Measurements from ENCODE around the gene YWHAB.
"Not testable (repeated sequence)": the region's sequence is repeated elsewhere in the genome, so short reads cannot be mapped to it uniquely, and the experiment has no call there.

Gene YWHAB

DNA sequence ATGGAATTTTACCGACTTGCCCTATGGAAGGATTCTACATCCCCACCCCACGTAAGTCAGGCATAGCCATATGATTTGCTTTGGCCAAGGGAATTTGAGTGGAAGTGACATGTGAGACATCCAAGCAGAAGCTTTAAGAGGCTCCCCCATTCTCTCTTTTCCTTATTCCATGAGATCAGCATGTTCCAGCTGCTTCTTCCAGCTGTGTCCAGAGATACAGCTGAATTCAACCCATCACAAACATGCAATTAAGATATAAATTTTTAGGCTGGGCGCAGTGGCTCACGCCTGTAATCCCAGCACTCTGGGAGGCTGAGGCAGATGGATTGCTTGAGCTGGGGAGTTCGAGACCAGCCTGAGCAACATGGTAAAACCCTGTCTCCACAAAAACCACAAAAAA, 16.0 kb upstream of the YWHAB start:
- DNase-seq: no peak

DNA sequence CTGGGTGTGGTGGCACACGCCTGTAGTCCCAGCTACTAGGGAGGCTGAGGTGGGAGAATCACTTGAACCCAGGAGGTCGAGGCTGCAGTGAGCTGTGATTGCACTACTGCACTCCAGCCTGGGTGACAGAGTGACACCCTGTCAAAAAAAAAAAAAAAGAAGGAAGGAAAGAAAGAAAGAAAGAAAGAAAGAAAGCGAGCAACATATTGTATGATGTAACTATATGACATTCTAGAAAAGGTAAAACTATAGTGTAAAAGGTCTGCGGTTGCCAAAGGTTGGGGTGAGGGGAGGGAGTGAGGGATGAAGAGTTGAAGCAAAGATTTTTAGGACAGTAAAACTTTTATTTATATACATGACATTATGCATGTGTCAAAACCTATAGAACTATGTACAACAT, 3.1 kb upstream of the YWHAB start:
- DNase-seq: not testable (repeated sequence)

DNA sequence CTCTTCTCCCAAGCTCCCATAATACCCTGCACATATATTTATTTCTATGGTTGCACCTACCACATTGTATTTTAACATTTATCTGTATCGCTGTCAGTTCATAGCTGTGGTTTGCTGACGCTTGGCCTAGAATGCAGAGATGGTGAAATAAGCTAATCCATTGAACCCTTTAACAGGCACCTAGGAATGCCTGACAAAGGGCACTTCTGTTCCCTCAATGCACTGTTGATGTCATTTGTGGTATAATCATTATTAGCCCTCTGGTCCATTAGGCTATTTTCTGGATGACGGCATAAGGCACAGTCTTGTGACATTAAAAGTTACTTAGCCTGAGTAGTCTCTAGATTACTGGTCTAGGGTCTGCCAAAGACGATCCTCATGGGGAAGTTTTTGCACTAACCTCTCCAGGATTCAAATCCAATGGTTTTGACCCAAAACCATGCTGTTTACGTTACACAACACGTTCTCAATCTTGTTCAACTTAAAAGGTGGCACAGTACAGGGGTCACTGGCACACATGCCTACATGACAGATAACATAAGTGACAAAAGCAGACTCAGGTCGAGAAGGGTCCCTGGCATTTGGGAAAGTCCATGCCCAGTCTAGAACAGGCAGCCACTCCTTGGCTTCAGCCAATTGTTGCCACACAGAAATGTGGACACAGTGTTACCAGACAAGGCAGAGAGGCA, 2.1 kb upstream of the YWHAB start:
- no peak for DNase-seq

DNA sequence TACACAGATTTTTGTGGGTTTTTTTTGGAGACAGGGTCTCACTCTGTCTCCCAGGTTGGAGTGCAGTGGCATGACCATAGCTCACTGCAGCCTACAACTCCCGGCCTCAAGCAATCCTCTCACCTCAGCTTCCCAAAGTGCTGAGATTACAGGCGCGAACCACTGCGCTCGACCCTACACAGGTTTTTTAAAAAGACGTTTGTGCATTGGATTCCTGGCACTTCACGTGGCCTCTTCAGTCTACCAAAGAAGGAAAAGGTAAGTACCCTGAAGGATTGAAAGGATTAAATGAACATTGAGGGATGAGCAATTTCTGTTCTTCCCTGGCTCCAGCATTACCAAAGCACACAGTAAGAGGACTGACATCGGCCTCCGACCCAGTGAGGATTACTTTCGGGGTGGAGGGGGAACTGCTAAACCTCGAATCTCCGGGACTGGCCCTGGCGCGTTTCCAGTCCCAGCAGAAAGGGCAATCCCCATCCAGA, 556 bp upstream of the YWHAB start:
- no peak for DNase-seq

DNA sequence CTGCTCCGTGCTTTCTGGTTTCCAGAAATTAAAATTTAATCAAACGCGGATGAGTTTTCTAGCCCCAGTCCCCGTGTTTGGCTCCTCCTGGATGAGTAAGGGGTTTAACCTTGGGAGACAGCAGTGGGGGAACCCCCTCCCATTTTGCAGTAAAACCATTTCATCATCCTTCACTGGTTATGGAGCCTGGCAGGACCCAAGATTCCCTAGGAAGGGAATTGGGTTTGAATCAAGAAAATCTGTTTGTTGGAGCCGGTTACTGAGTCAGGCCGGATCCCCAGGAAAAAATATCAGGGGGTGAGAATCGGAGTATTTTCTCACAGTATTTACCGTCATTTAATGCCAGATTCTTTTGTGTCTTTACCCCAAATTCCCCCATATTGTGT, 754 bp downstream of the YWHAB start:
- DNase-seq: no peak

- no peak for DNase-seq
Measured at GRCh38 chr20:44886828-44887227, 1.3 kb downstream of the YWHAB start.

- no peak for DNase-seq
Measured at GRCh38 chr20:44887466-44887865, 2.0 kb downstream of the YWHAB start.

DNA sequence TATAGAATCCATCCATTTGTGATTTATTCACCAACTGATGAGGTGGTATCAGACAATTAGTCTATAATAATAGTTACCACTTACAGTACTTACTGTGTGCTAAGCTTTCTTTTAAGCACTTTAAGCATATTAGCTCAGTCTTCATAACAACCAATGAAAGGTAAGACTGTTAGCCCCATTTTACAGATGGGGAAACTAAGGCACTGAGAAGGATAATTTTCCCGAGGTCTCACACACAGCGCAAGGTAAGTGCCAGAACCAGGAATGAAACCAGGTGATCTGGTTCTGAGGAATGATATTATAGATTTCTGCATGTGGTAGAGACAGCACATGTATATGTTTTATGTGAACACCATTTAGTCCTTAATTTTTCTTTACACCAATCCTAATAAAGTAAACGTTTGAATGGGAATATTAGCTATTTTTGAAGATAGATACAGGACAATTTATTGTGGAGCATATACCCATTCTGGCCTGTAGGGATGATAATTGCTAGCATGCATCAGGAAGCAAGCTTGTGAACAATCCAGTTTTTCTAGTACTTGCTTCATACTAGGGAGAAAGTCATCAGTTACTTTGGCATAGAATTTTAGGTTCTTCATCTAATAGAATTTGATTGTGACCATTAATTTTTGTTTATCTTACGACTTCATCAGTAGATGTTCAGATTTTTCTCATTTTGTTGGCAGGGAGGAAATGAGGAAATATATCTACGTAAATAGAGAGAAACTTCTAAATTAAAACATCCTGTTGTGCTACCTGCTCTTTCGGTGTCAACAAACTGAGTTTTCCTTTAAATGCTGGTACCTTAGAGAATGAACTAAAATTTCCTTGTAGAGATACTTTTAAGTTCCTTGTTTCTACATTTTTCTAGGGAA, 3.0 kb downstream of the YWHAB start:
- DNase-seq: no peak

- DNase-seq: no peak
Measured at GRCh38 chr20:44891826-44892225, 6.3 kb downstream of the YWHAB start.

DNA sequence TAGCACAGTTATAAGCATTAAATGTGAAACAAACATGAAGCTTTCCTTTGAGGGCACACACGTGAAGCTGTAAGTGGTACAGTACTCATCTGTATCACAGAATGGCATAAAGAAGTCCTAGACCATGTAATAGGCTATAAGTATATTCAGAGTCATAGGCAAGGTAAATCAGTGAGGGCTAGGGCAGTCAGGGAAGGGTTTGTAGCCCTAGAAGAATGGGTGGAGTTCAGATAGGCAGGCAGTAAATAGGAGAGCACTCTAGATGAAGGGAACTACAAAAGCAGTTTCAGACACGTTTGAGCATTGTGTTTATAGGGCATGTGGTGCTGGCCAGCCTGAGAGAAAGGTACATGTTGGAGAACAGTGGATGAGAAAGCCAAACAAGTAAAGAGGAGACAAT, 9.5 kb downstream of the YWHAB start:
- no peak for DNase-seq

GRCh38 chr20:44896583-44896982, 11.1 kb downstream of the YWHAB start:
- peak in 1 of 2 donors; percentile 9 for DNase-seq

- no peak for DNase-seq
Measured at GRCh38 chr20:44897133-44897532, 11.6 kb downstream of the YWHAB start.

GRCh38 chr20:44900231-44900854, 14.8 kb downstream of the YWHAB start:
- DNase-seq: no peak

- DNase-seq: no peak
Measured at GRCh38 chr20:44901974-44902373, 16.5 kb downstream of the YWHAB start.

GRCh38 chr20:44904377-44904776, 18.9 kb downstream of the YWHAB start:
- DNase-seq: no peak

- DNase-seq: no peak
Measured at GRCh38 chr20:44908987-44909871, 23.7 kb downstream of the YWHAB start.

GRCh38 chr20:44909872-44910689, 24.6 kb downstream of the YWHAB start, which contains the start of gene PABPC1L:
Gene PABPC1L, plus strand, starts transcription at chr20:44910060. Its CDS starts 84 bp downstream, at chr20:44910144.
- DNase-seq: peak in 1 of 2 donors; percentile 20

- no peak for DNase-seq
Measured at GRCh38 chr20:44910690-44911262, 25.3 kb downstream of the YWHAB start.

DNA sequence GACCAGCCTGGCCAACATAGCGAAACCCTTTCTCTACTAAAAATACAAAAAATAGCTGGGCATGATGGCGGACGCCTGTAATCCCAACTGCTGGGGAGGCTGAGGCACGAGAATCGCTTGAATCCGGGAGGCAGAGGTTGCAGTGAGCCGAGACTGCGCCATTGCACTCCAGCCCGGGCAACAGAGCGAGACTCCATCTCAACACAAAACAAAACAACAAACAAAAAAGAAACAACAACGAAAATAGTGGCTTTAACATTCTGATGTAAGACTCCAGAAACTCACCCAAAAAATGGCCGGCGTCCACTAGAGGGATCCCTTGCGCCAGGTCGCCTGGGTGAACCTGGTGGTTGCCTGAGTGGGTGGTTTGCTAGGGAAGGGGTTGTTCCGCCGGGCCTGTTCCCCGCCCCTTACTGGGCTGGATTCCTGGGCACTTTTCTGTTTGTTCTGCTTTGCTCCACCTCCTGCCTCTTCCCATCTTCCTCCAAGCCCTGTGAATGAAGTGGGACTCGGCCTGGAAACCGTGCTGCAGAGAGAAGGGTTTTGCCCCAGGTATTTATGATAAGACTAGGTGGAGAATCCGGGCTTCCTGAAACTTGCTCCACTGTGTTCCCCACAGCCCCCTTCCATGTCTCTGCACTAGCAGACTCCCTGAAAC, 25.9 kb downstream of the YWHAB start:
- no peak for DNase-seq

- DNase-seq: no peak
Measured at GRCh38 chr20:44912189-44912588, 26.7 kb downstream of the YWHAB start.

- no peak for DNase-seq
Measured at GRCh38 chr20:44914924-44915323, 29.4 kb downstream of the YWHAB start.

All from bone marrow (tissue), 2 donors.